Measurements from ENCODE around the gene APOD. TPM values are rescaled to one million over a fixed set of nuclear protein-coding genes. Genes with fewer than 3 reads are reported as not detected.

The APOD gene
- total and polyA plus RNA-seq, 9 of the 15 experiments (the other 6 are each of a cell fraction or from before 2014, with no cell fraction given) = 0.18 to 0.50 (median 0.35) TPM; not detected in 1

GRCh38 chr3:195591852-195592251 lies 8.1 kb upstream of the APOD start (continued):
- TF ChIP-seq REST (IDR thresholded peaks at IDR 0.05; ENCODE audit: borderline replicate concordance) (no peak), REST (CRISPR knock-in tag; IDR thresholded peaks at IDR 0.05; ENCODE audit: low read depth) (no peak), GTF2A2 (tag; IDR thresholded peaks at IDR 0.05) (no peak)

GRCh38 chr3:195591220-195591619 lies 7.5 kb upstream of the APOD start:
- ATAC-seq (no peak), FAIRE-seq (no peak), DNase-seq (ENCODE audit: extremely low read depth in 1 of 4, low spot score in 3 of 4) (no peak)
- intact Hi-C loops (cut with micrococcal nuclease) (no loop called here), in situ Hi-C loops (cut with MboI) (no loop called here)
- ChIA-PET CTCF (ENCODE audit: low intra/inter-chr PET ratio) (no interaction called here), POLR2A (no interaction called here)
- no peaks in the 10 kb centered on the region for H3K36me3 ChIP-seq (ENCODE audit: control insufficient read depth, insufficient read depth, low read length)
- peaks cover 4% of the 10 kb centered on the region for H3K9me1 ChIP-seq (ENCODE audit: control insufficient read depth, insufficient read depth, low read length)
- peaks cover 3% of the 10 kb centered on the region; the same call in 1 of the 2 replicates for H3K9me3 ChIP-seq (replicated peaks; ENCODE audit: control insufficient read depth, insufficient read depth, low read depth, low read length)
- no TSS peak for BruUV-seq (replicated peaks)
- no peaks in the 10 kb centered on the region; a peak in 1 of 5 replicates for H3K4me1 ChIP-seq (replicated peaks in 1 of 2; ENCODE audit: control insufficient read depth in 2 of 2, insufficient read depth in 2 of 2, low read length in 2 of 2)
- no peak overlapping the region for H3K4me3 ChIP-seq
- no peak overlapping the region for H3K4me2 ChIP-seq (ENCODE audit: insufficient read depth, low read length)
- H3K9ac ChIP-seq (ENCODE audit: insufficient read depth in 1 of 2, low read depth in 2 of 2, low read length in 2 of 2) = no peak overlapping the region
- no peaks in the 10 kb centered on the region for H4K20me1 ChIP-seq (replicated peaks; ENCODE audit: control insufficient read depth, insufficient read depth, low read length)
- peaks cover 15 to 33% of the 10 kb centered on the region in 2 experiments; a peak in 3 of 5 replicates for H3K27me3 ChIP-seq (ENCODE audit: control insufficient read depth in 2 of 2, insufficient read depth in 2 of 2, low read length in 2 of 2)
- 3% methylated on average over 6 of the region's 6 CpGs for WGBS (ENCODE audit: insufficient coverage, low coverage, missing lambda C conversion rate)
- H3K27ac ChIP-seq (ENCODE audit: extremely low read depth, low read depth, low read length) = no peak overlapping the region
- H2AFZ ChIP-seq (ENCODE audit: low read depth, low read length) = no peak overlapping the region
- no peaks in the 10 kb centered on the region for H3K79me2 ChIP-seq (ENCODE audit: control insufficient read depth, insufficient read depth, low read length)
- TF ChIP-seq GABPB2 (CRISPR knock-in tag; conservative IDR thresholded peaks at IDR 0.05) (no peak), ZNF436 (CRISPR knock-in tag; IDR thresholded peaks at IDR 0.05) (no peak), ILF3 (IDR thresholded peaks at IDR 0.05; ENCODE audit: borderline replicate concordance) (no peak), ADNP (tag; IDR thresholded peaks at IDR 0.05) (no peak), FOXJ3 (CRISPR knock-in tag; IDR thresholded peaks at IDR 0.05) (no peak), CEBPG (CRISPR knock-in tag; IDR thresholded peaks at IDR 0.05) (no peak), CEBPG (tag; conservative IDR thresholded peaks at IDR 0.05 in 1 of 2, IDR thresholded peaks at IDR 0.05 in 1 of 2) (no peak), UBTF (IDR thresholded peaks at IDR 0.05; ENCODE audit: borderline replicate concordance in 1 of 2, low read depth in 2 of 2, low read length in 2 of 2) (no peak), MAZ (CRISPR knock-in tag; conservative IDR thresholded peaks at IDR 0.05 in 1 of 2, IDR thresholded peaks at IDR 0.05 in 1 of 2) (no peak)
